Measurements from ENCODE around the gene GGN. TPM values are rescaled to one million over a fixed set of nuclear protein-coding genes. Genes with fewer than 3 reads are reported as not detected.
A peak's percentile ranks its signal among the peaks of the same experiment; 100 is the strongest.
"Not testable (repeated sequence)": the region's sequence is repeated elsewhere in the genome, so short reads cannot be mapped to it uniquely, and the experiment has no call there.

GGN gene
- total RNA-seq, 1 donor from 2014 or later: 1.1 TPM

- Mint-ChIP-seq H3K27ac (peak overlapping the region; percentile 98), H3K36me3 (peaks cover 3% of the 10 kb centered on the region), H3K9me3 (no peaks in the 10 kb centered on the region), H3K4me1 (ENCODE audit: unreplicated experiment) (peaks cover 19% of the 10 kb centered on the region), H3K27me3 (peaks cover 18% of the 10 kb centered on the region), H3K4me3 (peak overlapping the region; percentile 99)
- peak; percentile 1 for TF ChIP-seq CTCF (conservative IDR thresholded peaks at IDR 0.05)
- DNase-seq (ENCODE audit: extremely low spot score, unreplicated experiment): no peak
Measured at GRCh38 chr19:38373907-38374331, 13.9 kb downstream of the GGN start.

GRCh38 chr19:38371081-38371480 lies 16.8 kb downstream of the GGN start:
- Mint-ChIP-seq H3K27me3 (peaks cover 18% of the 10 kb centered on the region), H3K36me3 (no peaks in the 10 kb centered on the region), H3K4me3 (no peak overlapping the region), H3K4me1 (ENCODE audit: unreplicated experiment) (peaks cover 18% of the 10 kb centered on the region), H3K9me3 (no peaks in the 10 kb centered on the region), H3K27ac (no peak overlapping the region)
- DNase-seq (ENCODE audit: extremely low spot score, unreplicated experiment): no peak
- TF ChIP-seq CTCF (conservative IDR thresholded peaks at IDR 0.05): no peak

GRCh38 chr19:38370299-38370698 lies 17.5 kb downstream of the GGN start:
- peaks cover 18% of the 10 kb centered on the region for H3K27me3 Mint-ChIP-seq
- peaks cover 12% of the 10 kb centered on the region for H3K4me1 Mint-ChIP-seq (ENCODE audit: unreplicated experiment)
- H3K4me3 Mint-ChIP-seq: no peak overlapping the region
- H3K9me3 Mint-ChIP-seq: no peaks in the 10 kb centered on the region
- no peak for TF ChIP-seq CTCF (conservative IDR thresholded peaks at IDR 0.05)
- DNase-seq (ENCODE audit: extremely low spot score, unreplicated experiment): no peak
- H3K36me3 Mint-ChIP-seq: no peaks in the 10 kb centered on the region
- H3K27ac Mint-ChIP-seq: no peak overlapping the region

GRCh38 chr19:38369584-38369983 lies 18.2 kb downstream of the GGN start:
- H3K27ac Mint-ChIP-seq: no peak overlapping the region
- H3K9me3 Mint-ChIP-seq: no peaks in the 10 kb centered on the region
- H3K27me3 Mint-ChIP-seq: peaks cover 18% of the 10 kb centered on the region
- no peaks in the 10 kb centered on the region for H3K36me3 Mint-ChIP-seq
- no peak overlapping the region for H3K4me3 Mint-ChIP-seq
- peaks cover 4% of the 10 kb centered on the region for H3K4me1 Mint-ChIP-seq (ENCODE audit: unreplicated experiment)
- TF ChIP-seq CTCF (conservative IDR thresholded peaks at IDR 0.05): no peak
- no peak for DNase-seq (ENCODE audit: extremely low spot score, unreplicated experiment)

GRCh38 chr19:38367041-38367440 lies 20.8 kb downstream of the GGN start:
- H3K27ac Mint-ChIP-seq: no peak overlapping the region
- no peak for DNase-seq (ENCODE audit: extremely low spot score, unreplicated experiment)
- H3K27me3 Mint-ChIP-seq: peaks cover 18% of the 10 kb centered on the region
- no peak overlapping the region for H3K4me3 Mint-ChIP-seq
- no peaks in the 10 kb centered on the region for H3K36me3 Mint-ChIP-seq
- no peak for TF ChIP-seq CTCF (conservative IDR thresholded peaks at IDR 0.05)
- H3K4me1 Mint-ChIP-seq (ENCODE audit: unreplicated experiment): no peaks in the 10 kb centered on the region
- H3K9me3 Mint-ChIP-seq: no peaks in the 10 kb centered on the region

GRCh38 chr19:38362946-38363688 lies 24.7 kb downstream of the GGN start:
- not testable (repeated sequence) for DNase-seq (ENCODE audit: extremely low spot score, unreplicated experiment); H3K4me1 Mint-ChIP-seq (ENCODE audit: unreplicated experiment); H3K9me3 Mint-ChIP-seq; H3K36me3 Mint-ChIP-seq; H3K27ac Mint-ChIP-seq
- H3K27me3 Mint-ChIP-seq: peaks cover 36% of the 10 kb centered on the region
- H3K4me3 Mint-ChIP-seq: peak overlapping the region; percentile 70
